ENCODE results near the gene ABCA12.

ABCA12 gene

DNA sequence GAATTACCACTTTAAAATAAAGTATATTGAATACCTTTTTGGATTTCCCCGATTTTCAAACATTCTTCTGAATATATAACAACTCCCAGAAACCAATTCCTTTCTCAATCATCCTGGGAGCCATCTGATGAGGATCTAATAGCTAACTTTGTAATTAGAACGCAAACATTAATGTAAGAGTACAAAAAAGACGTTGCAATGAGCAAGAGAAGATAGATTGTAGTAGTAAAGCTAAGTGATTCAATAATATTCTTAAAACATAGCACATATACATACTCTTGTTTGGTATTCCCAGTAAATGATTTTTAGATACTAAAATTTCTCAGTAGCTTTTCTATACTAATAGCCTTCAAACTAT lies 1.1 kb downstream of the ABCA12 start:
- DNase-seq = no peak

GRCh38 chr2:215136669-215137328 lies 1.6 kb downstream of the ABCA12 start:
- no peak for DNase-seq

- DNase-seq = no peak
Measured at GRCh38 chr2:215120401-215120800, 18.0 kb downstream of the ABCA12 start.

GRCh38 chr2:215119847-215120246 lies 18.6 kb downstream of the ABCA12 start:
- no peak for DNase-seq

GRCh38 chr2:215110918-215111317 lies 27.5 kb downstream of the ABCA12 start:
- no peak for DNase-seq

DNA sequence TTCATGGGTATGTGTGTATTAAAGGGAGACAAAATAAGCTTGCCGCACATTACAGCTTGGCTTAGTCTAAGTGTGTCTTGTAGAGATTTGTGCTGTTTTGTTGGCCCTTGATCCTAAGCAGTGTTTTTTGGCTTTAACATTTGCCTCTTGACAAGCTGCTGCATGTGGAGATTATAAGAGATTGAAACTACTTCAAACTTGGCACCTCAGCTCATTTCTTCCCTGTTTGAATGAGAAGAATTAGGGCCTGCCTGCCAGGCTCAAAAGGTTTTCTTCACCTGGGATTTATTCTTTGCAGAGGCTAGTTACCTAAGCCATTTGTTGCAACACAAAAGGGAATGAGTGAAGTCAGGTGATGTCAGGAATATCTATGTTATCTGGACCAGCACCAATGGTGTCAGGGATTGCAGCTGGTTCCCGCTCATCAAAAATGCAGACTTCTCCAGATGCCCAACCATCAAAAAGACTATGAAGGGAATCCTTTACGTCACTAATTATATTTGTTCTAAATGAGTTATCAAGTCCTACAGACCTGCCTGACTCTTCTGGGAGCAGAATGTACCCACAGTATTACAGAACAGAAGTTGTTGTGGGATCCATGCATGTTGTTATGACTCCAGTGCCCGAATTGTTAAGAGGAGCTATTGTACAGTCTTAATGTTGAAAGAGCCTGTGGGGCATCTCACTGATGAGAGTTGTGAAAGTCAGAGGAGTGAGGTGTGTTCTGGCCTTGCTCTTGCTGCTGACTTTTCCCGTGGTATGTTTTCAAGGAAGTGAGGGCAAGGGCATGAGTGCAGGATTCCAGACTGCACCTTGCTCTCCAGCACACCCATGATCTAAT lies 31.0 kb downstream of the ABCA12 start:
- no peak for DNase-seq

DNA sequence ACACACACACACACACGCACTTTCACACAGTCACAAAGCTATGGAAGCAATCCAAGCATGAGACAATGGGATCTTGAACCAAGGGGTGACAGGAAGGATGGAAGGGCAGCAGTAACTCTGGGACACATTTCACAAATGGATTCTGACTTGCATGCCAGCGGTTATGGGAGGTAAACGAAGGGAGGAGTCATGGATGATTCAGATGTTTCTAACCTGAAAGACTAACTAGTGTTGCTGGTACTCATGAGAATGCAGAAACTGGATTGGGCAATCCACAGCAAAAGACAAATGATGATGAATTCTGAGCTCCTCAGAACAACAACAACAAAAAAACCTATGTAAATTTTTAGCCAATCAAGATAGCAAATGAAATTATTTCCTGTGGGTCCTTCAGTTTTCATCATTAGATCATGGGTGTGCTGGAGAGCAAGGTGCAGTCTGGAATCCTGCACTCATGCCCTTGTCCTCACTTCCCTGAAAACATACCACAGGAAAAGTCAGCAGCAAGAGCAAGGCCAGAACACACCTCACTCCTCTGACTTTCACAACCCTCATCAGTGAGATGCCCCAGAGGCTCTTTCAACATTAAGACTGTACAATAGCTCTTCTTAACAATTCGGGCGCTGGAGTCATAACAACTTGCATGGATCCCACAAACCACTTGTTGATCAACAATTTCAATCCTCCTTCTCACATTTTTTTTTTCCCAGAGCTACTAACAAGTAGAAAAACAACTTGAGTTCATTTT lies 32.6 kb downstream of the ABCA12 start:
- DNase-seq = no peak

DNA sequence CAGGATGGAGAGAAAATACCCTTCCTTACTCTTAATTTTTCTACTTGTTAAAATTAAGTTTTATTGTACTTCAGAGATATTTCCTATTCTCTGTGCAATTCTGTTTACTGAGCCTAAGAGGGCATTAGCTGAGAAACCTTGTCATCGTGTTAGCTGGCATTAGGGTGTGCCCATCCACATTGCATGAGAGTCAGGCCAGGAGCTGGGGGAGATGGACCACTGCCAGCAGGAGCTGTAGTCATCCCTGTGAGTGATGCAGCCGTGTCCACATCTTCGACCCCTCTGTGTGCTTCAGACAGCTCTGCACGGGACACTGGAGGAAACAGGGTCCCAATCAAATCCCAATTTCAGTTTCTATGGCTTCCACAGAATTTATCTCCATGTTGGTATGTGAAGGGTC lies 34.2 kb downstream of the ABCA12 start:
- peak in 1 of 58 donors; percentile 0 for DNase-seq

- DNase-seq = no peak
Measured at GRCh38 chr2:215098875-215099274, 39.6 kb downstream of the ABCA12 start.

DNA sequence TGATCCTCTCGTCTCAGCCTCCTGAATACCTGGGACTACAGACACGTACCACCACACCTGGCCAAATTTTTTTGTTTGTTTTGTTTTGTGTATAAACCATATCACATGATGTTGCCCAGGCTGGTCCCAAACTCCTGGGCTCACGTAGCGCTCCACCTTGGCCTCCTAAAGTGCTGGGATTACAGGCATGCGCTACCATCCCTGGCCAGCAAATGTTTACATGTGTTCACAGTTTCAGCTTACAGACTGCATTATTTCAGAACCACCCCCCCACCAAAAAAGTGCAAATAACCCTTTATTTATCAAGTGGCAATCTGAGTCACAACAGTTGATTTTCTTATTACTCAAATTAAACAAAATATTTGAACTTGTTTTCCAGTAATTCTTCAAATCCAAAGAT lies 54.3 kb downstream of the ABCA12 start:
- DNase-seq = no peak

DNA sequence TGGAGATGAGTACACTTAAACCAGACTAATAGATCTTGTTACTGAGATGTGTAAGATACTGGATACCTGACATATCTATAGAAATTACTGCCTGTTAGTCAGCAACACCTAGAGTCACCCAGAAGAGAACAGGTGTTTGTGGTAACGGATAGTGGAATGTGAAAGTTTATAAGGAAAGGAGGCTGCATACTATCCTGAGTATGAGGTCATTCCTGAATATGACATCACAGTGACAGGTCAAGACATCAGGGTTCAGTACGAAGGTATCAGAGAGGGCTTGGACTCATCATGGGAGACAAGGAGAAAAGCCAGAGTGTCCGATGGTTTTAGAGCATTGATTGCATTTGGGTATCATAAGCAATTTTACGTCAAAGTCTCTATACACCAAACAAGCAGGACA lies 55.3 kb downstream of the ABCA12 start:
- no peak for DNase-seq

GRCh38 chr2:215082446-215082845 lies 56.0 kb downstream of the ABCA12 start:
- DNase-seq = no peak

GRCh38 chr2:215080545-215080944 lies 57.9 kb downstream of the ABCA12 start:
- DNase-seq = no peak

GRCh38 chr2:215071676-215072075 lies 66.8 kb downstream of the ABCA12 start:
- no peak for DNase-seq

DNA sequence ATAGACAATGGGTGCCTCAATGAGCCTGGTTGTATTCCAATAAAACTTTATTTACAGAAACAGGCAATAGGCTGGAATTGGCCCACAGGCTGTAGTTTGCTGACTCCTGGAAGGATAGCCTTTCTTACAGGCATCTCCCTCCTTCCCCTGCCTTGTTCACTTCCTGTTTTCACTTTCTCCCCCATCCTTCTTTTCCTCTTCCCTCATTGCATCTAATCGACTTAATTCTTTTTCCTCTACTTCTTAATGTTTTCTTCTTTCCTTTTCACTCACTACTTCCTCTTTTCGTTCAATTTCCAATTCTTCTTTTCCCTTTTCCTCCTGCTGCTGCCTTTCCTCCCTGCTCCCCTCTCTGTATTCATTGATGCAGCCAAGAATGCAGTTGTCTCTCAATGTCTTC lies 70.0 kb downstream of the ABCA12 start:
- no peak for DNase-seq

DNA sequence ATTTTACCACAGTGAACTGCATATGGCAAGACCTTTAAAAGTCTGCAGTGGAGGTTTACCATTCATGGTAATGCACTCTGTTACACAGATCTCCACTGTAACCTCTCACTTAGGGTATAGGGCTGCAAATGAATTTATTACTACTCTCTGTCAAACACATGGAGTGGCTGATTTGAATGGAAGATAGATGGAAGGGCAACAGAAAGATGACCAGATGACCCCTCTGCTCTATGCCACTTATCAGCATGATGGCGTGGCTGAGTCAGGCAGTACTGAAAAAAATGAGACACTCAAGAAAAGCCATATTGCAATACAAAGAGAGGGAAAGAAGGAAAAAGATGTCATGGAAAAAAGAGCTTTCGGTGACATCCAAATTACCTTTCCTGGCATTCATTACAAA lies 72.3 kb downstream of the ABCA12 start:
- DNase-seq = no peak

GRCh38 chr2:215063526-215063925 lies 74.9 kb downstream of the ABCA12 start:
- no peak for DNase-seq

DNA sequence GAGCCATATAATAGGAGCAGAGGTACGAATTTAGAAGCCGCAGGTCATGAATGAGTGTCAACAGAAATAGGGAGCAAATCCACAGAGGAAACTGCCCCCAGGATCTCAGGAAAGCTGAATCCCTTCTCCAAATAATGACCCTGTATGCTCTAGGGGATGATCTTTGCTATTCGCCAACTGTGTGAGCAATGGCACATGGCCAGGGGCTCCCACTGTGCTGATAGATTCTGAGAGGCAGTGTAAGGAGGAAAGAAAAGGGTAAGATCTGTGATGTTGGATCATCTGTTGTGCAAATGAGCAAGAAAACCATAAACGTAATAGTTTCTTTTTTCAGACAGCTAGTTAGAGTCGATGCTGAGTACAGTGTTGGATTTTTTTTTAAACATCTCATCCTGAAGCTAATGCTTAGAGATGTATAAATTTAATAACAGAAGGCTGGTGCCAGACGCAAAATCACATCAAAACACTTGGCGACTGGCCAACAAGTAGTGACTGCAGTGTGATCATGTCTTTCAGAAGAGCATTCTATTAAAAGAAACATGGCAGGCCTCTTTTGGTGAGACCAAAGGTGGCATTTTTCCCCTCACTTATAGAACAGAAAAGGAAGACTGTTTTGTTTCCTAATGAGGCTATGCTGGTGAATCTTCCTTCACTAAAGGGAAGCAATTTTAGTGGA lies 77.4 kb downstream of the ABCA12 start:
- peak in 3 of 58 donors; percentile 5 to 49 (median 22) for DNase-seq

GRCh38 chr2:215059724-215060123 lies 78.7 kb downstream of the ABCA12 start:
- peak in 1 of 58 donors; percentile 4 for DNase-seq

DNA sequence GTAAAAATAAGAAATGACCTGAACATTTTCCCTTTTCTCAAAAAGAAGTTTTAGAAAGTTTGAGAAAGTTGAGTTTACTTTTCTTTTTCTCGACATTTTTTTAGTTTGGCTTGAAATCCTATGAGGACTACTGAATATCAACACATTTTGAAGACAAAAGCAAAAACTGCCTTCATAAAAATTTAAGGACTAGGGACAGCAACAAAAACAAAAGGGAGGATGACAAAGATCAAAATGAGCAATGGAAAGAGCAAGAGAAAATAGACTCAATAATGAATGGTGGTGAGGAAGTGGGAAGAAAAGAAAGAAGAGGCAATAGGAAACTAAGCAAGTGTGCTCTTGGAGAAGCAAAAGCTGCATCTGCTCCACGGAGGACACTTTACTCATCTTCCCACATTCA lies 82.5 kb downstream of the ABCA12 start:
- peak in 1 of 58 donors; percentile 19 for DNase-seq

DNA sequence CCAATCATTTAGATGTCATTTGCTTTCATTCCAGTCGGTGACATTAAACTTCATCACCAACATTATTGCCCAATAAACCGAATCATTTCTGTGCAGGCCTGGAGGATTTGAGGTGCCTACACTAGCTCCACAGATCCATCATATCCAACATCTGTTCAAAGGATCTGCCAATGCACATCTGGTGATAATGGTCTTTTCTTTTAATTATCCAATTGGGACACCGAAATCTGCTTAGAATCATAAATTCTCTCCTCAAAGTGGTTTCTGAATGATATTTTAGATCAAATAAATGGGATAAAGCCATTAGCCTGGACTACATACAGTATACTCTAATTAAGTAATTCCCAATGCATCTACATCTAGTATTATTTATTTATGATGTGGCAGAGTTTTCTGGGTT lies 85.6 kb downstream of the ABCA12 start:
- no peak for DNase-seq

DNA sequence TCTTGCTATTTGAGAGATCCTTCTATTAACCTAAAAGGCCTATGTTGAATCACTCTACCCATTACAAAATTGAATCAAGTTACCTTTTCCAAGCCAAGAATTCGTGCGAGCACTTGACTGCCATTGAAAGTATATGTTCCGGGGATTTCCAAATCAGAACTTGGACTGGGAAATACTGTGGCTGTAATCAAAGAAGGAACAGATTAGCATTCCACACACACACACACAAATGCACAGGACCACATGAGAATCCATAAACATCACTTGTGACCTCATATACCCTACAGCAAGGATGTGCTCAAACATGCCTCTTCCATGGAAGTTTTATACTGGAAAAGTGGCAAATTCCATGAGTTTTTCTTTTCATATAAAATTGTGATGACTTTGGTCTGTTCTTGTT lies 86.0 kb downstream of the ABCA12 start:
- no peak for DNase-seq

Data from anterior cingulate cortex (tissue), 58 donors.